ENCODE measurements around the gene MIDN. TPM values are rescaled to one million over a fixed set of nuclear protein-coding genes. Genes with fewer than 3 reads are reported as not detected.
"Not testable (repeated sequence)": the region's sequence is repeated elsewhere in the genome, so short reads cannot be mapped to it uniquely, and the experiment has no call there.

Gene MIDN
- total and polyA plus RNA-seq, 7 donors = 29.2 to 331 (median 147) TPM

DNA sequence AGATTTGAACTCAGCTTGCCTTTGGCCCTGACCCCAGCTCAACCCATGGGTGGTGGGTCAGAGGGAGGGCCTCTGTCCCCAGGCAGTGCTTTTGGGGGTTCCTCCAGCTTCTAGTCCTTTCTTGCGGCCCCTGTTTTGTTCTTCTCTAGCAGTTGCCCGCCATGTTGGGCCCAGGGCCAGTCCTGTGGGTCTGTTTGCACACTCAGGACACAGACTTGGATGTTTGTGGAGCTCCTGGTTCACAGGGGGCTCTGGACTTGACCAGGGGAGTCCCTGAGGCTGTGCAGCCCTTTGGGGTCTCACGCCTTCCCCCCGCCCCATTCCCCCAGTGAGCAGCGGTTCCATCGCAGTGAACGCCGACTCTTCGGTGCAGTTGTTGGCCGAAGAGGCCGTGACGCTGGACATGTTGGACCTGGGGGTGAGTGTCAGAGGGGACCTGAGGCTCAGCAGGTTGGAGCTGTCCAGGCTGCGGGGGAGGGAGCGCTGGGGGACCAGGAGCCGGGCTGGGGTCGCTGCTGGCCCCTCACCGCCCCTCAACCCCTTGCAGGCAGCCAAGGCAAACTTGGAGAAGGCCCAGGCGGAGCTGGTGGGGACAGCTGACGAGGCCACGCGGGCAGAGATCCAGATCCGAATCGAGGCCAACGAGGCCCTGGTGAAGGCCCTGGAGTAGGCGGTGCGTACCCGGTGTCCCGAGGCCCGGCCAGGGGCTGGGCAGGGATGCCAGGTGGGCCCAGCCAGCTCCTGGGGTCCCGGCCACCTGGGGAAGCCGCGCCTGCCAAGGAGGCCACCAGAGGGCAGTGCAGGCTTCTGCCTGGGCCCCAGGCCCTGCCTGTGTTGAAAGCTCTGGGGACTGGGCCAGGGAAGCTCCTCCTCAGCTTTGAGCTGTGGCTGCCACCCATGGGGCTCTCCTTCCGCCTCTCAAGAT lies 4.4 kb upstream of the MIDN start:
- peak; percentile 92 to 97 for DNase-seq
- no peaks in the 10 kb centered on the region for H3K27me3 ChIP-seq (ENCODE audit: insufficient read depth in 3 of 3, low read length in 2 of 3)
- H3K27ac ChIP-seq = peak overlapping the region; percentile 99
- no peaks in the 10 kb centered on the region for H3K36me3 ChIP-seq (ENCODE audit: insufficient read depth in 1 of 2, low read depth in 1 of 2)
- 16 to 23% (median 17%) methylated on average over 28 to 33 of the region's 33 CpGs for WGBS, 3 donors
- peaks cover 60% of the 10 kb centered on the region for H3K4me1 ChIP-seq
- TF ChIP-seq, protein P1, sequence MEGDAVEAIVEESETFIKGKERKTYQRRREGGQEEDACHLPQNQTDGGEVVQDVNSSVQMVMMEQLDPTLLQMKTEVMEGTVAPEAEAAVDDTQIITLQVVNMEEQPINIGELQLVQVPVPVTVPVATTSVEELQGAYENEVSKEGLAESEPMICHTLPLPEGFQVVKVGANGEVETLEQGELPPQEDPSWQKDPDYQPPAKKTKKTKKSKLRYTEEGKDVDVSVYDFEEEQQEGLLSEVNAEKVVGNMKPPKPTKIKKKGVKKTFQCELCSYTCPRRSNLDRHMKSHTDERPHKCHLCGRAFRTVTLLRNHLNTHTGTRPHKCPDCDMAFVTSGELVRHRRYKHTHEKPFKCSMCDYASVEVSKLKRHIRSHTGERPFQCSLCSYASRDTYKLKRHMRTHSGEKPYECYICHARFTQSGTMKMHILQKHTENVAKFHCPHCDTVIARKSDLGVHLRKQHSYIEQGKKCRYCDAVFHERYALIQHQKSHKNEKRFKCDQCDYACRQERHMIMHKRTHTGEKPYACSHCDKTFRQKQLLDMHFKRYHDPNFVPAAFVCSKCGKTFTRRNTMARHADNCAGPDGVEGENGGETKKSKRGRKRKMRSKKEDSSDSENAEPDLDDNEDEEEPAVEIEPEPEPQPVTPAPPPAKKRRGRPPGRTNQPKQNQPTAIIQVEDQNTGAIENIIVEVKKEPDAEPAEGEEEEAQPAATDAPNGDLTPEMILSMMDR (IDR thresholded peaks at IDR 0.05) = peak; percentile 98
- H3K9me3 ChIP-seq = no peaks in the 10 kb centered on the region
- H3K4me3 ChIP-seq = peak overlapping the region; percentile 75
- intact Hi-C loops (cut with DNase I) = loop anchor here (1.0 to 5.0 kb wide), 3 partner anchors 23 to 132 kb away; no protein-coding TSS in a partner anchor
- ATAC-seq = peak; percentile 40 to 51 (median 46)

DNA sequence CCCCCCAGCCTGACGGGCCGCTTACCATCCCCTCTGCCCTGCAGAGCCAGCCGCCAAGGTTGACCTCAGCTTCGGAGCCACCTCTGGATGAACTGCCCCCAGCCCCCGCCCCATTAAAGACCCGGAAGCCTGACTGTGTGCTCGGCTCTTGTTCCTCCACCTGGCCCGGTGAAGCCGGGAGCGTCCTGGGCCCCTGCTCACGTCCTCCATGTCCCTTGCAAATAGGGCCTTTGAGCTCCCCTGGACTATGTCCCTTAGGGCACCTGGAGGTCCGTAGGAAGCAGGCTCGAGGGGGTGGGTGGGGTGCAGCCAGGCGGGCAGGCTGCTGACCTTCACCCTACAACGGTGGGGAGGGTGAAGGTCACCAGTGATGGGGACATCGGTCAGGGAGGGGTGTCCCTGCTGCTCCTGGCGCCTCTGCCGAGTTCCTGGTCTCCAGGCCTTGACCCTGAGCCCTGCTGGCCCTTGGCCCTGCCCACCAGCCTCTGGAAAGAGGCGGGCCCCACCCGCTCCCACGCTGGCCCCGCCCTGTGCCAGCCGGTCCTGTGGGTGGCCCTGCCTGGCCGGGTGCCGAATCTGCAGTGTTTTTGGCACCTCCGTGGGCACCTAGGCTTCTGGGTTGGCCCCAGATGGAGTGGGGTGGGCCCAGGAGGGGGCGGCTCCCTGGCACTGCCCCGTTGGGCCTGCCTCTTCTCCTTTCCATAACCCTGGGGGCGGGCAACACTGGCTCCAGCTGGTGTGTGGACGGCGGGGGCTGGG lies 3.5 kb upstream of the MIDN start:
- intact Hi-C loops (cut with DNase I) = loop anchor here (1.0 to 5.0 kb wide), 3 partner anchors 22 to 133 kb away; no protein-coding TSS in a partner anchor
- DNase-seq (peak; percentile 85 to 93), ATAC-seq (peak; percentile 8 to 39 (median 26))
- H3K36me3 ChIP-seq (ENCODE audit: insufficient read depth in 1 of 2, low read depth in 1 of 2) = peaks cover 0 to under 1% of the 10 kb centered on the region in 2 donors
- peaks cover 60% of the 10 kb centered on the region for H3K4me1 ChIP-seq
- H3K4me3 ChIP-seq = peak overlapping the region; percentile 75
- TF ChIP-seq, protein P1 (IDR thresholded peaks at IDR 0.05) = no peak
- WGBS, 3 donors = 7 to 14% (median 9%) methylated on average over 28 to 31 of the region's 31 CpGs
- H3K27ac ChIP-seq = peak overlapping the region; percentile 99
- no peaks in the 10 kb centered on the region for H3K9me3 ChIP-seq
- no peaks in the 10 kb centered on the region for H3K27me3 ChIP-seq (ENCODE audit: insufficient read depth in 3 of 3, low read length in 2 of 3)

GRCh38 chr19:1245494-1246264 lies 2.7 kb upstream of the MIDN start:
- 24 to 34% (median 26%) methylated on average over 25 to 26 of the region's 26 CpGs for WGBS, 3 donors
- H3K4me1 ChIP-seq = peaks cover 58% of the 10 kb centered on the region
- peak overlapping the region; percentile 75 for H3K4me3 ChIP-seq
- ATAC-seq = peak; percentile 45 to 58 (median 53)
- DNase-seq = peak; percentile 91 to 98
- no peaks in the 10 kb centered on the region for H3K27me3 ChIP-seq (ENCODE audit: insufficient read depth in 3 of 3, low read length in 2 of 3)
- TF ChIP-seq, protein P1 (IDR thresholded peaks at IDR 0.05) = no peak
- peak overlapping the region; percentile 99 for H3K27ac ChIP-seq
- H3K9me3 ChIP-seq = no peaks in the 10 kb centered on the region
- intact Hi-C loops (cut with DNase I) = loop anchor here in 1 of 2 donors (2.0 kb wide), 1 partner anchor 21 kb away; no protein-coding TSS in a partner anchor
- H3K36me3 ChIP-seq (ENCODE audit: insufficient read depth in 1 of 2, low read depth in 1 of 2) = peaks cover 0 to 9% of the 10 kb centered on the region in 2 donors

DNA sequence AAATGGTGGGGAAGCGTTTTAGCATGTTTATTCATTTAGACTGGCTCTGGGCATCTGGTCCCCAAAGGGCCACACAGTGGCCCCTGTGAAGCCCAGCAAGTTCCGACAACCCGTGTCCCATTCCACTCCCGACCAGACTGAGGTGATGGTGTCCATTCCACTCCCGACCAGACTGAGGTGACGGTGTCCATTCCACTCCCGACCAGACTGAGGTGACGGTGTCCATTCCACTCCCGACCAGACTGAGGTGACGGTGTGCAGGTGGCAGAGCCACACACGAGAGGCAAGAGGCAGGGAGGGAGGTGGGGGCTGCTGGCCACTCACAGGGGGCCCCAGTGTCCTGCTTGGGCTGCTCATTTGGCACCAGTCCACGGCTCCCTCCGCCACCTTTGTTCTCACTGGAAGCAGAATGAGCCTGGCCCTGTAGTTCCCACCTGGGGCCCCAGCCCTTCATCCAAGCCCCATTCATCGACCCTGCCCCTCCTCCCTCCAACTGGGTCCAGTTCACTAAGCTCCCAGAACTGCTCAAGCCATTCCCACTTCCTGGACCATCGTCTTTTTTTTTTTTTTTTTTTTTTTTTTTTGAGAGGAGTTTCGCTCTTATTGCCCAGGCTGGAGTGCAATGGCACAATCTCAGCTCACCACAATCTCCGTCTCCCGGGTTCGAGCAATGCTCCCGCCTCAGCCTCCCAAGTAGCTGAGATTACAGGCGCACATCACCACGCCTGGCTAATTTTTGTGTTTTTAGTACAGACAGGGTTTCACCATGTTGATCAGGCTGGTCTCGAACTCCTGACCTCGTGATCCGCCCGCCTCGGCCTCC lies 1.9 kb upstream of the MIDN start:
- H3K9me3 ChIP-seq; H3K27me3 ChIP-seq (ENCODE audit: insufficient read depth in 3 of 3, low read length in 2 of 3); intact Hi-C loops (cut with DNase I); H3K4me3 ChIP-seq; ATAC-seq: not testable (repeated sequence)
- peak; percentile 53 to 77 for DNase-seq
- H3K36me3 ChIP-seq (ENCODE audit: insufficient read depth in 1 of 2, low read depth in 1 of 2) = peaks cover 0 to 15% of the 10 kb centered on the region in 2 donors
- H3K4me1 ChIP-seq = peaks cover 50% of the 10 kb centered on the region
- WGBS, 3 donors = 49 to 58% (median 49%) methylated on average over 26 to 27 of the region's 27 CpGs
- peak overlapping the region; percentile 99 for H3K27ac ChIP-seq

Data from psoas muscle (tissue), 8 donors.